ENCODE data around the gene DLGAP5. TPM values are rescaled to one million over a fixed set of nuclear protein-coding genes. Genes with fewer than 3 reads are reported as not detected.

Gene DLGAP5
- total and polyA plus RNA-seq, 2 of the 13 experiments (the other 11 are each of a cell fraction or from before 2014, with no cell fraction given): 7.7 to 55.8 TPM

DNA sequence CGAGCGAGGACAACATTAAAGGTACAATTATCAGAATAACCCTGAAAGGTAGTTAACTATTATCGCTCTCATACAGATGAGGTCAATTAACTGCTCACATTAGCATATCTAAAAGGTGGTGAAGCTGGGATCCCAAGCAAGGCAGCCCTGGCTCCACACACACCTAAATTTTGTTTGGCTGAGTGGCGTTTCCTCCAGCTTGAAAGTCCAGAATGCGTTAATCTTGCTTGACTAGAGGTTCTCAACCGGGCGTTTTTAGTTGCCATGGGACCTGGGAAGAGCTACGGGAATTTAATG is 531 bp downstream of the DLGAP5 start:
- in situ Hi-C loops (cut with HindIII; ENCODE audit: extremely low pct_ligation_motif_present, low pct_unique_long_range_greater_than_20kb): no loop called here
- peak overlapping the region; percentile 84 to 88 (median 87) for H3K4me3 ChIP-seq (replicated peaks in 1 of 3; ENCODE audit: insufficient read depth in 1 of 3, low read depth in 2 of 3, low read length in 3 of 3)
- DNase-seq (ENCODE audit: low spot score): no peak
- ChIA-PET CTCF (ENCODE audit: low intra/inter-chr PET ratio, low total read pairs) (no interaction called here), POLR2A (no interaction called here)
- no peak for ATAC-seq
- H3K27me3 ChIP-seq (ENCODE audit: control insufficient read depth in 1 of 2, insufficient read depth in 2 of 2, low read length in 2 of 2): no peaks in the 10 kb centered on the region; a peak in 1 of 5 replicates
- no TSS peak for BruUV-seq (replicated peaks)
- H4K20me1 ChIP-seq (ENCODE audit: insufficient read depth, low read length): no peaks in the 10 kb centered on the region
- peak overlapping the region; percentile 35 for H2AFZ ChIP-seq (ENCODE audit: low read length)
- peak overlapping the region; percentile 89 for H3K4me2 ChIP-seq (ENCODE audit: low read depth, low read length)
- H3K36me3 ChIP-seq (replicated peaks in 1 of 2; ENCODE audit: control insufficient read depth in 1 of 2, insufficient read depth in 2 of 2, low read length in 2 of 2): 0 out of 5 replicates have a peak, but pooled peaks cover 0 to 10% of the 10 kb centered on the region in 2 experiments
- 1% methylated on average over 8 of the region's 8 CpGs for WGBS (ENCODE audit: low lambda C conversion rate)
- no peak for FAIRE-seq
- intact Hi-C loops (cut with micrococcal nuclease; ENCODE audit: unreplicated experiment): no loop called here
- H3K9ac ChIP-seq (ENCODE audit: insufficient read depth, low read depth, low read length): peak overlapping the region; percentile 74
- no peaks in the 10 kb centered on the region for H3K9me3 ChIP-seq (ENCODE audit: low read length)
- peaks cover 39% of the 10 kb centered on the region for H3K79me2 ChIP-seq (ENCODE audit: insufficient read depth, low read length)
- peaks cover 21% of the 10 kb centered on the region for H3K4me1 ChIP-seq (ENCODE audit: insufficient read depth, low read length)
- peak overlapping the region; percentile 74 for H3K27ac ChIP-seq (ENCODE audit: extremely low read length, insufficient read depth, low read length)
- TF ChIP-seq REL (CRISPR knock-in tag; conservative IDR thresholded peaks at IDR 0.05) (no peak), RFX1 (IDR thresholded peaks at IDR 0.05) (peak; percentile 65; the same call in 1 of the 2 replicates), POGZ (CRISPR knock-in tag; IDR thresholded peaks at IDR 0.05) (no peak), NONO (IDR thresholded peaks at IDR 0.05) (no peak), NONO (CRISPR knock-in tag; conservative IDR thresholded peaks at IDR 0.05) (no peak), ZNF44 (CRISPR knock-in tag; IDR thresholded peaks at IDR 0.05) (no peak), SUZ12 (IDR thresholded peaks at IDR 0.05; ENCODE audit: low read depth, low read length) (no peak), STAG1 (CRISPR knock-in tag; IDR thresholded peaks at IDR 0.05) (0 out of 2 replicates have a peak, but pooled peaks have one; percentile 5), ZNF354B (CRISPR knock-in tag; IDR thresholded peaks at IDR 0.05) (no peak), AKAP8 (CRISPR knock-in tag; IDR thresholded peaks at IDR 0.05) (no peak), ZSCAN31 (CRISPR knock-in tag; IDR thresholded peaks at IDR 0.05; ENCODE audit: low read depth) (no peak), ZNF816 (CRISPR knock-in tag; IDR thresholded peaks at IDR 0.05; ENCODE audit: borderline replicate concordance) (no peak), SP1 (IDR thresholded peaks at IDR 0.05) (no peak), SP1 (CRISPR knock-in tag; IDR thresholded peaks at IDR 0.05) (no peak), ZMAT3 (CRISPR knock-in tag; conservative IDR thresholded peaks at IDR 0.05) (0 out of 2 replicates have a peak, but pooled peaks have one; percentile 16), KLF16 (CRISPR knock-in tag; IDR thresholded peaks at IDR 0.05) (no peak), U2AF1 (optimal IDR thresholded peaks at IDR 0.05; ENCODE audit: low read depth, low read length) (no peak), ISX (CRISPR knock-in tag; conservative IDR thresholded peaks at IDR 0.05) (0 out of 2 replicates have a peak, but pooled peaks have one; percentile 69), BORCS8-MEF2B (CRISPR knock-in tag; IDR thresholded peaks at IDR 0.05) (no peak)
- TF ChIP-seq, protein P1, sequence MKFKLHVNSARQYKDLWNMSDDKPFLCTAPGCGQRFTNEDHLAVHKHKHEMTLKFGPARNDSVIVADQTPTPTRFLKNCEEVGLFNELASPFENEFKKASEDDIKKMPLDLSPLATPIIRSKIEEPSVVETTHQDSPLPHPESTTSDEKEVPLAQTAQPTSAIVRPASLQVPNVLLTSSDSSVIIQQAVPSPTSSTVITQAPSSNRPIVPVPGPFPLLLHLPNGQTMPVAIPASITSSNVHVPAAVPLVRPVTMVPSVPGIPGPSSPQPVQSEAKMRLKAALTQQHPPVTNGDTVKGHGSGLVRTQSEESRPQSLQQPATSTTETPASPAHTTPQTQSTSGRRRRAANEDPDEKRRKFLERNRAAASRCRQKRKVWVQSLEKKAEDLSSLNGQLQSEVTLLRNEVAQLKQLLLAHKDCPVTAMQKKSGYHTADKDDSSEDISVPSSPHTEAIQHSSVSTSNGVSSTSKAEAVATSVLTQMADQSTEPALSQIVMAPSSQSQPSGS (CRISPR knock-in tag; IDR thresholded peaks at IDR 0.05): no peak
- TF ChIP-seq, protein P2, sequence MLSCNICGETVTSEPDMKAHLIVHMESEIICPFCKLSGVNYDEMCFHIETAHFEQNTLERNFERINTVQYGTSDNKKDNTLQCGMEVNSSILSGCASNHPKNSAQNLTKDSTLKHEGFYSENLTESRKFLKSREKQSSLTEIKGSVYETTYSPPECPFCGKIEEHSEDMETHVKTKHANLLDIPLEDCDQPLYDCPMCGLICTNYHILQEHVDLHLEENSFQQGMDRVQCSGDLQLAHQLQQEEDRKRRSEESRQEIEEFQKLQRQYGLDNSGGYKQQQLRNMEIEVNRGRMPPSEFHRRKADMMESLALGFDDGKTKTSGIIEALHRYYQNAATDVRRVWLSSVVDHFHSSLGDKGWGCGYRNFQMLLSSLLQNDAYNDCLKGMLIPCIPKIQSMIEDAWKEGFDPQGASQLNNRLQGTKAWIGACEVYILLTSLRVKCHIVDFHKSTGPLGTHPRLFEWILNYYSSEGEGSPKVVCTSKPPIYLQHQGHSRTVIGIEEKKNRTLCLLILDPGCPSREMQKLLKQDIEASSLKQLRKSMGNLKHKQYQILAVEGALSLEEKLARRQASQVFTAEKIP (CRISPR knock-in tag; IDR thresholded peaks at IDR 0.05; ENCODE audit: borderline replicate concordance): no peak
- TF ChIP-seq, protein P3, sequence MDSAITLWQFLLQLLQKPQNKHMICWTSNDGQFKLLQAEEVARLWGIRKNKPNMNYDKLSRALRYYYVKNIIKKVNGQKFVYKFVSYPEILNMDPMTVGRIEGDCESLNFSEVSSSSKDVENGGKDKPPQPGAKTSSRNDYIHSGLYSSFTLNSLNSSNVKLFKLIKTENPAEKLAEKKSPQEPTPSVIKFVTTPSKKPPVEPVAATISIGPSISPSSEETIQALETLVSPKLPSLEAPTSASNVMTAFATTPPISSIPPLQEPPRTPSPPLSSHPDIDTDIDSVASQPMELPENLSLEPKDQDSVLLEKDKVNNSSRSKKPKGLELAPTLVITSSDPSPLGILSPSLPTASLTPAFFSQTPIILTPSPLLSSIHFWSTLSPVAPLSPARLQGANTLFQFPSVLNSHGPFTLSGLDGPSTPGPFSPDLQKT (CRISPR knock-in tag; IDR thresholded peaks at IDR 0.05; ENCODE audit: borderline replicate concordance): no peak
